ENCODE results near the gene HNRNPUL1.

GRCh38 chr19:41235480-41235879 is 28.7 kb upstream of the HNRNPUL1 start:
- no peak for TF ChIP-seq CTCF (IDR thresholded peaks at IDR 0.05; ENCODE audit: extremely low read depth in 1 of 2, insufficient read depth in 1 of 2, low read depth in 1 of 2, low read length in 2 of 2)
- no peak for TF ChIP-seq EZH2 (IDR thresholded peaks at IDR 0.05; ENCODE audit: borderline replicate concordance, low read depth, low read length, severe bottlenecking)

All from endothelial cell of umbilical vein (primary cell).